ENCODE measurements around the gene LIN37.
A peak's percentile ranks its signal among the peaks of the same experiment; 100 is the strongest.

Gene LIN37

DNA sequence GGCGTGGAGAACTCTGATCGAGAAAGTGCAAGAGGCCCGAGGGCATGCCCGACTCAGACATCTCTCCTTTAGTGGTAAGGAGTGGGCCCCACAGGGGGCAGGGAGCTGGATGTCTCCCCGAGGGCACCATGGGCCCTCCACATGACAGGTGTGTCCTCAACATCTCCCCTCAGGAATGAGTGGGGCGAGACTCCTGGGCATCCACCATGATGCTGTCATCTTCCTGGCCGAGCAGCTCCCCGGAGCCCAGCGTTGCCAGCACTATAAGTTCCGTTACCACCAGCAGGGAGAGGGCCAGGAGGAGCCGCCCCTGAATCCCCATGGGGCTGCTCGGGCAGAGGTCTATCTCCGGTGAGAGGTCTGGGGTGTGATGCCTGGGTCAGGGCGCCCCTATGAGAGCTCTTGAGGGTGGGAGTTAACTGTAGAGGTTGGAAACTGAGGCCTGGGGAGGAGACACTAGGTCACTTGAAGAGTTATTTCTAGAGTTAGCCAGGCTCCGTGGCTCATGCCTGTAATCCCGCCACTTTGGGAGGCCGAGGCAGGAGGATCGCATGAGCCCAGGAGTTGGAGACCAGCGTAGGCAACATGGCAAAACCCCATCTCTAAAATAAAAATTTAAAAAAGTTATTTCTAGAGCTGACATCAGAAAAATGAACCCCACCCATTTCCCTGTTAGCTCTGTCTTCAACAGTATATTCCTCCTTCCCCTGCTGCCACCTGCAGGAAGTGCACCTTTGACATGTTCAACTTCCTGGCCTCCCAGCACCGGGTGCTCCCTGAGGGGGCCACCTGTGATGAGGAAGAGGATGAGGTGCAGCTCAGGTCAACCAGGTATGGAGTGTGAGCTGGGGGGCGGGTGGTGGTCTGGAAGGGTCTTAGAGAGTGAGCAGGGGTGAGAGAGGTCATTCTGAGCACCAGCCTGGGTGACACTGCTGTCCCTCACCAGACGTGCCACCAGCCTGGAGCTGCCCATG, 11.2 kb upstream of the LIN37 start:
- peak; percentile 24 for DNase-seq

DNA sequence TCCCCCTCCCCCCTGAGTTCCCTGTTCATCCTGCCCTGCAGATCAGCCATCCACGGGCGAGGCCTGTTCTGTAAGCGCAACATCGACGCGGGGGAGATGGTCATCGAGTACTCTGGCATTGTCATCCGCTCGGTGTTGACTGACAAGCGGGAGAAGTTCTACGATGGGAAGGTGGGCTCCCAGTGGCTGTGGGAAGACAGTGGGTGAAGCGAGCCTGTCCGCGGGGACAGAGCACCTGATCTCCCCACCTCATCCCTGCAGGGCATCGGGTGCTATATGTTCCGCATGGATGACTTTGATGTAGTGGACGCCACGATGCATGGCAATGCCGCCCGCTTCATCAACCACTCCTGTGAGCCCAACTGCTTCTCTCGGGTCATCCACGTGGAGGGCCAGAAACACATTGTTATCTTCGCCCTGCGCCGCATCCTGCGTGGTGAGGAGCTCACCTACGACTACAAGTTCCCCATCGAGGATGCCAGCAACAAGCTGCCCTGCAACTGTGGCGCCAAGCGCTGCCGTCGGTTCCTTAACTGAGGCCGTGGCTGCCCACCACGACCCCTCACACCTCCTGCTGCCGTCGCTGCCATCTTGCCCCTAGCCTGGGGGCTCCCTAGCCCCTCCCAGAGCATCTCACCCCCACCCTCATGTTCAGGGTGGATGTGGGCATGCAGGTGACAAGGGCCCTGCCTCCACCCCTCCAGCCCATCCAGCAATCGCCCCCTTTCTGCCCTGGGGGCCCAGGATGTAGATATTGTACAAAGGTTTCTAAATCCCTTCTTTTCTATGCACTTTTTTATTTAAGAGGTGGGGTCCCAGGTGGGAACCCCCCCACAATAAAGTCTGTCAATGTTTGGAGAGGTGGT, 10.1 kb upstream of the LIN37 start:
- no peak for DNase-seq

DNA sequence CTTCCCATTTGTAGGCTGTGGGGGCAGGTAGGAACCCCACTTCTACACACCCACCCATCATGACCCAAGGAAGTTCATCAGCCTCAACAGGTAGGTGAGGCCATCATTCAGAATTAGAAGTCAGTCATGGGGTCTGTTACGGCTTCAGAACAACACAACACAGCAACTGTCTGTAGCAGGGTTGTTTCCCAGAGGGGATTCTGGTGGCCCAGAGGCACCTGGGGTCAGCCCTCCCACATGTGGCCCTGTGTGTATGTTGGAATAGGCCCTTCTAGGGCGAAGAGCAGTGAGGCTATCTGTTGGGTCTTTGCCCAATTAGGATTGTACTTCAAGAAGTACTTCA, 9.5 kb upstream of the LIN37 start:
- no peak for DNase-seq

DNA sequence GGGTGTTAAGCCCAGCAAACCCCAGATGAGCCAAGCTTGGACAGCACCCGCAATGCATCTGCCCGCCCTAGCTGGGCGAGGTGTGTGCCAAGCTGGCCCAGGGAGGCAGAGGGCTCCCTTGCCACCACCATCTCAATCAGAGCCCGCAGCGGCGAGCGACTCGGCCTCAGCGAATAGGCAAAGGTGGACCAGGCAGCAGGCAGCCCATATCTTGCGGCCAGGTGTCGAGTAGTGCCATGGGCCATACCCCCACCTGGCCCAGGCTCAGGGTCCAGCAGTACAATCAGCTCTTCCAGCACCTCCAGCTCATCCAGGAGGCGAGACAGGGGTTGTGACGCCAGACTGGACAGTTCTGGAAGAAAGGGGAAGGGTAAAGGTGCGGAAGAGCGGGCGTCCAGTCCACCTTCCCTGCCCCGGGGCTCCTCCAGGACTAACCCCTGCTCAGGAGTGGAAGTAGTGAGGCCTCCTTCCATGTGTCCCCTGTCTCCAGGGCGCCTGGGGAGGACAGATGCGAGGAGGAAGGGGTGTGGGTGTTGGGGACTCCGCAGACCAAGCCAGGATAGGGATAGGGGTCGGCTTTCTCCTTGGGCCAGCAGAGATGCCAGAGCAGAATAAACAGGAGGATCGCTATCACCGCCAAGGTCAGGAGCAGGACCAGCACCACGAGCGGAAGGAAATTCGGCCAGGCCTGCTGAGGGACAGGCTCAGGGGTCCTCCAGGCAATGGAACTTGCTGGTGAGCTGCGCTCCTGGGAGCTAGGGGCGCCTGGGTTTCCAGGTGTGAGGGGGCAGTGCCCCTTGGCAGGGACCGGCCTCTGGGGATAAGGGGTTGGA, 8.9 kb upstream of the LIN37 start:
- no peak for DNase-seq

DNA sequence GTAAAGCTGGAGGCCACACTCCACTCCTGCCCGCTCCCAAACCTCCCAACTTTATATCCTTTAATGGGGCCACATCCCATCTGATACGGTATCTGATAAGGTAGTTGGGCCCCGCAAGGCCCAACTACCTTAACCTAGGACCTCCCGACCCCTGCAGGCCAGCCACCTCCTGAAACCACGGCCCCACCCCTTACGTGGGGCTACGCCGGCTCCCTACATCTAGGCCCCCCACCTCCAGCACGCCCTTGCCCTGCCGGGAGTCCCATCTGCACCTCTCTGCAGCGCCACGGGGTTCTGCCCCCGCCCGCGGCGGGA, 8.3 kb upstream of the LIN37 start:
- no peak for DNase-seq

DNA sequence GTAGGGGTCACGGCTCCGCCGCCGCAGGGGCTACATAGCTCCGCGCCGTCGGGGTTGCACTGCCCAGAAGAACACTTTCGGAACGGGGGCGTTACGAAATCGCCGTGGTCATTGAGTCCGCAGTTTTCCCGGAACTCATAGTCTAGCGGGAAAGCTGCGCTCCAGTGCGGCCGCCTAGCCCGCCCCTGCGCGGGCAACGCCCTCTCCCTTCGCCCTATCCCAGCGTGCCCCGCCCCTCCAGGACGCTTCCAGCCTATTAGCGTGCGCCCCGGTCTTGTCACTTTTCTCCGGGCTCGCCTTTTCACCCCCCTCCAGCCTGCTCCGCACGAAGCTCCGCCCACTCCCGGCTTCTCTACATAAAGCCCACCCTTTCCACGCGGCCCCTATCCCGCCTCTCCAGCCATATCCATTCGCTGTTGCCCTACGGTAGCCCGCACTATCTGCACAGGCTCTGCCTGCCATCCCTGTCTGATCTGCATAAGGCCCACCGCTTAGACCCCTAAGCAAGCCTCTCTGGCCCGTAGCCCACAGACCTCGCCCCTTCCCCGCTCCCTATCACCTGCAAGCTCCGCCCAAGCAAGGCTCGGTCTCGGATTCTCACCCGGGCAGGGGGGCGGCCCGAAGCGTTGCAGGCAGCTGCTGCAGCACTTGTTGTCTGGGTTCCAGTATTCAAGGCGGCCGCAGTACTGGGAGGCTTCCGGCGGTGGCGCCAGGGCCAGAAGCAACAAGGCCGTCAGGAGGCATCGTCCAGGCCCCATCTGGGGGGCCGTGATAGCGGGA, 7.8 kb upstream of the LIN37 start:
- DNase-seq: peak; percentile 94

DNA sequence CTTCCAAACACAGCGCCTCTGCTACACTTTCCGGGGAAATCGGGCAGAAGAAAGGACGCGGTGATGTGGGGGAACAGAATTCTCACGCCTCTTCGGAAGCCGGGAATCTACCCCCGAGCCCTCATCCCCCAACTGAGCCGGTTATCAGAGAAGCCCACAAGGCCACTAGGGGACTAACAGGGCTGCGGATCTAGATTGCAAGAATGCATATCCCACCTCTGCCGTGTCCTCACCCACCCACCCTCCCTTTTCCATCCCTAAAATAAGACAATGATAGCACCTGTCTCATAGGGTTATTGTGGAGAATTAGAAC, 7.2 kb upstream of the LIN37 start:
- DNase-seq: no peak

DNA sequence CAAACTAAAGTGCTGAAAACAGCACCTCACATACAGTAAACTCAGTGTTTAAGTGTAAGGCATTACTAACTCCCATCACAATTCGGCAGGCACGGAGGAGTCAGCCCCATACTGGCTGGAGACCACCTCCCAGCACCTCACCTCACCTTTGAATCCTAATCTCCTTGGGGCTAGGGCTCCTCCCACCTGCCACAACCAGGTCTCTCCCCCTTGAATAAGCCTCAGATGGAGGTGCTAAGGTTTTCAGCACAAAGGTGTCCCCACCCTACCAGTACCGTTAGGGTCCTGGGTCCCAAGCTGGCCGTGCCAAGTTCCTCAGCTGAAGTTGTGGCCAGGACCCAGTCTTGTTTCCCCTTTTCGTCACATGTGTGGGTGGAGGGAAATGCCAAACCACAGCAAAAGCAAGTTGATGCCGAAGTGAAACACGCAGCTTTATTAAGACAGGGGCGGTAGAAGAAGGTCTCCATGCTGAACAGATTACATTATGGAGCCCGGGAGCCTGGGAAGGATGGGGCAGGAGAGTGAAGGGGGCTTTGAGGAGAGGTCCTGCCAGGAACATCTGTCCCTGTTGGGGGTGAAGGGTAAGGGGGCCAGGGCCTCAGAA, 6.2 kb upstream of the LIN37 start, which contains the start of gene IGFLR1:
TSS of gene IGFLR1 (minus strand) at position 332 of the 604 bp plus-strand sequence. CDS start 1,272 bp downstream, outside the sequence.
- peak; percentile 79 for DNase-seq

DNA sequence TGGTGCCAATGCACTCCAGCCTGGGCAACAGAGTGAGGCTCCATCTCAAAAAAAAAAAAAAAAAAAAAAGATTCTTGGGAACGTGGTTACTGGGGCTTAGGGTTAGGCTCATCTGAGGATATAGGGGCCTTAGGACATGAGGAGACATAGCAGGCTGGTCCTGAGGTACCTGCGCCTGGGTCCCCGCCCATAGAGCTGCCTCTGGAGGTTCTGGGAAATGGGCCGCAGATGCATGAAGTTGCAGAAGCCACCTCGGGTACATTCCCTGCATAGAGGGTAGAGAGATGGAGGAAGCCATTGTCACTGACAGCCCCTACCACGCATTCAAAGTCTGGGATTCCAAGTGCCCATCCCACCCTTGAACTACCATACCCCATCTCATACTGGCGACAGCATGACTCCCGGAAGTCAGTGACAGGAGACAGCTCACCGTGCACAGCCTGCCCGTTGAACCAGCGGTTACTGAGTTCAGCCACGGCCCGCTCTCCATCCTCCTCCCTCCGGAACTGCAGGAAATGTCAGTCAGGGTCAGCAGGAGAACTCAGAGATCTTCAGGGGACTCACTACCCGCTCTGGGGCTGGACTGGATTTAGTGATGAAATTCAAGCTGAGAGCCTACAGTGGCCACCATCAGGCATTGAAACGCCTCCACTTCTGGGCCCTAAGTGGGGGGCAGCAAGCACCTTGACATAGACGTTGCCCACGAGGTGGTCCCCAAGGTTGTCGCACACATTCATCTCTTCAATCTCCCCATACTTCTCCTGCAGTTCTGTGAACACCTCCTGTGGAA, 4.5 kb upstream of the LIN37 start:
- no peak for DNase-seq

DNA sequence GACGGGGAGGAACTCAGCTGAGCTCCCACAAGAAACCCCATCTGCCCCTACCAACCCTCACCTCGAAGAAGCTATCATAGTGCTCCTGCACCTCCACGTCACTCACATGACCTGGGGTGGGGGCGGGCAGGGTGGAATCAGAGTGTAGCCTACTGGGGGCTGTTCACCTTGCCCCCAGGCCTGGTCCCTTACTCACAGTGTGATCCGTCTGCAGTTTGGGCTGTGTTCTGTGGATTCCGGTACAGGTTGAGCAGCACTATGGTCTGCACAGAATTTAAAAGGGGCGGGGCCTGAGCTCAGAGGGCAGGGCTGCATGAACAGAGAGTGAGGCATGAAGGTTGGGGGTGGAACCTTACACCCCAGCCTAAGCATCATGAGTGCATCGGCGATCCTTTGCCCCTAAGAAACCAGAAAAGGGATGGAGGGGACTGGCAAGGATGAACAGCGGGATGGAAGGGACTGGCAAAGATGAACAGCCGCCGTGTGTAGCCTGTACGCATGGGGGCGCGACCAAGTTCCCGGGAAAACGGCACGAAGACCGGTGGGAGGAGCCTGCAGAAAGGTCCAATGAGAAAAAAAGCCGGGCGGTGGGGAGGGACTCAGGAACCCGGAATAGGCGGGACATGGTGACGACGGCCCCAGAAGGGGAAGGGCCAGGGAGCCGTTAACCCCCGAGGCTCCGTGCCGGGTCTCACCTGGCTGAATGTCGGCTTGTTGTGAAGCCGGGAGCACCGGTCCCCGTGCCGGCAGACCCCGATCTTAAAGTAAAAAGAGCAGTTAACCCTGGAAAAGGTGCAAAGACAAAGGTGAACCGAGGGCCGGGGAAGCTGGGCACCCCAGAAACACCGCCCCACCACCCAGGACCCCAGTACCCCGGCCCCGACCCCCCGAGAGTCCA, 3.7 kb upstream of the LIN37 start:
- peak; percentile 95 for DNase-seq

DNA sequence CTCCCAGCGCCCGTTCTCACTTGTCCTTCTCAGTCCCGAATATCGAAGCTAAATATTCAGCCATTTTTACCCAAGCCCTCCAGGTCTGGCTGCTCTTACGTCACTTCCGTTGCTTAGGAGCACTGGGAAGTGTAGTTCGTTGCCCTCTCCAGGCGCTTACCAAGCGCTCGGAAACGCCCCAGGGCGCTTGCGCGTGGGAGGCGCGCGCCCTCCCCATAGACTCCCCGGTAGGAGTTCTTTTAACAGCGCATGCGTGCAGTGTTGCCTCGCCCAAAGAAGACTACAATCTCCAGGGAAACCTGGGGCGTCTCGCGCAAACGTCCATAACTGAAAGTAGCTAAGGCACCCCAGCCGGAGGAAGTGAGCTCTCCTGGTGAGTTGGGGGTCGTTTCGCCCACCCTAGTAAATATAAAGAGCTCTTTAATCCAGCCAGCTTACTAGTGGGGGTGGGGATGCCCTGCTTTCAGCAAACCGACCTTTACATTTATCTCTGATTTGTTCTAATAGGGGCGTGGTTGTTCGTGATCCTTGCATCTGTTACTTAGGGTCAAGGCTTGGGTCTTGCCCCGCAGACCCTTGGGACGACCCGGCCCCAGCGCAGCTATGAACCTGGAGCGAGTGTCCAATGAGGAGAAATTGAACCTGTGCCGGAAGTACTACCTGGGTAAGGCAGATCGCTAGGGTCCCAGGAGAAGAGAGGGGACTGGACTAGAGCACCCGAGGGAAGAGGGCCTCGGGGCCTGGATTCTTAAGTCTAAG, 2.9 kb upstream of the LIN37 start, which contains the start of the genes PSENEN and U2AF1L4:
TSS of gene PSENEN (plus strand) at position 324 of the 759 bp plus-strand sequence. CDS start at position 604, 280 bp downstream.
TSS of gene U2AF1L4 (minus strand) at position 91 of the 759 bp plus-strand sequence. CDS start at position 64, 27 bp downstream.
- DNase-seq: peak; percentile 100

DNA sequence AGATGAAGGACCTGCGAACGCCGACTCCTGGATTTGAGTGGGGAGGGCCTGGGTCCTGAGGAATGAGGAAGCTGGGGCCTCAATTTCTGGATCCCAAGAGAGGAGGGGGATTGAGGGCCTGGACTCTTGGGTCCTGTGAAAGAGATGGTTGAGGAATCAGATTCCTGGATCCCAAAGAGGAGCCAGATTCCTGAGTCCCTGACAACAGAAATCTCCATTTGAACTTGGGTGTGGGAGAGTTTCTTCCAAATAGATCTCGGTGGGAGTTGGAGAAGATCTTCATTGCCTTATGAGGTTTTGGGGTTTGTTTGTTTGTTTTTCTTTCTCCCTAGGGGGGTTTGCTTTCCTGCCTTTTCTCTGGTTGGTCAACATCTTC, 2.3 kb upstream of the LIN37 start:
- DNase-seq: no peak

DNA sequence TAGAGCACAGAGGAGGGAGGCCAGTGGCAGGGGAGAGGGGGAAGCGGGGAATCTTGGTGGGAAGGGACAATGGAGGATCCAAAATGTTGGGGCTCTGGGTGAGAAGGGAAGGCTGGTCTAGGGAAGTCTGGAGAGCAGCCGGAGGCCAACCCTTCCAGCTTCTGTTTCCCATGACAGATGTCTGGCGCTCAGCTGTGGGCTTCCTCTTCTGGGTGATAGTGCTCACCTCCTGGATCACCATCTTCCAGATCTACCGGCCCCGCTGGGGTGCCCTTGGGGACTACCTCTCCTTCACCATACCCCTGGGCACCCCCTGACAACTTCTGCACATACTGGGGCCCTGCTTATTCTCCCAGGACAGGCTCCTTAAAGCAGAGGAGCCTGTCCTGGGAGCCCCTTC, 1.8 kb upstream of the LIN37 start:
- no peak for DNase-seq

DNA sequence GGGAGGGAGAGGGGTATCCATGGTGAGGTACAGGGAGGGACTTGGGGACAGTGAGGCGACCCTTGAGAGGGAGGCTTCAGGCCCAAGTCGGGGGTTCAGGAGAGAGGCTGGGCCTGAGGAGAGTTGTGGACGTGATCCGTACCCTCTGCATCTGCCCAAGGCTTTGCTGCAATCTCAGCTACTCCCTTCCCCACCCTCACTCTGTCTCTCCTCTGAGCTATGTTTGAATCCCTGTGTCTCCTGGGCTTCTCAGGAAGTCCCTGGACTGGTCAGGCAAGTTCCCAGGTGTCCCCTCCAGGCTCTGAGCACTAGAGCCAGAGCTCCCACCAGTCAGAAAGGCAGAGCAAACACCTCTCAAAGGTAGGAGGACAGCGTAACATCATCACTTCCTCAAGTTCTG, 1.8 kb downstream of the LIN37 start:
- no peak for DNase-seq

DNA sequence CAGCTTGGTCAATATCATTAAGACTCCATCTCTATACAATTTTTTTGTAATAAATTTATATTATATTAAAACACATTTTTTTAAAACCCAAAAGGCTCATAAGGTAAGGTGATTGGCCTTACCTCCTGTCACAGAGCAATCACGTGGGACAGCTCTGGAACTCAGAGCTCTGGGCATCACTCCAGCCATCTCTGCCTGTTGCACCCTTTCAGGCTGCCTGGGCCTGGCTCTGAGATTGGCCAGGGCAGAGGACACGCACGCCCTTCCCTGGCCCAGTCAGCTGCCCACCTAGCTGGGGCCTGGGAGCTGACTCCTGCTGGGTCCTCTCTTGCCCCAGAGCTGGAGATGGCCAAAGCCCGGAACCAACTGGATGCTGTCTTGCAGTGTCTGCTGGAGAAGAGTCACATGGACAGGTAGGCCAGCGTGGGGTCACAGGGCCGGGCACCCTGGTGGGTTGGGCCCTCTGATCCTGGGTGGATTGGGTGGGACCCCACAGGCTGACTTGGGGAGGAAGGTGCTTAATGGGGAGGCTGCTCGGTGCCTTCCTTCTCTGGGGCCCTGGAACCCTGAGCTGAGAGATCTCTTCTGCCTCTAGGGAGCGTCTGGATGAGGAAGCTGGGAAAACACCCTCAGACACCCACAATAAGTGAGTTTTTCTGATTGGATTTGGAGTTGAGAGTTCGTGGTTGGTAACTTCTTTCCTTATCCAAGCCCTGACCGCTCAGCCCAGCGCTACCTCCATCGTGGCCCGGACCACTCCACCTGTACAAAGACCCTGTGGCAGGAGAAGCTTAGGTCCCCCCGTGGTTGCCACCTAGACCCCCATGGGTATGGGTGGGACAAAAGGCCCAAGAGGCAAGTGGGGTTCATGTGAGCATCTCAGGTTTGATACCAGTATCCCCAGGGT, 3.7 kb downstream of the LIN37 start:
- no peak for DNase-seq

DNA sequence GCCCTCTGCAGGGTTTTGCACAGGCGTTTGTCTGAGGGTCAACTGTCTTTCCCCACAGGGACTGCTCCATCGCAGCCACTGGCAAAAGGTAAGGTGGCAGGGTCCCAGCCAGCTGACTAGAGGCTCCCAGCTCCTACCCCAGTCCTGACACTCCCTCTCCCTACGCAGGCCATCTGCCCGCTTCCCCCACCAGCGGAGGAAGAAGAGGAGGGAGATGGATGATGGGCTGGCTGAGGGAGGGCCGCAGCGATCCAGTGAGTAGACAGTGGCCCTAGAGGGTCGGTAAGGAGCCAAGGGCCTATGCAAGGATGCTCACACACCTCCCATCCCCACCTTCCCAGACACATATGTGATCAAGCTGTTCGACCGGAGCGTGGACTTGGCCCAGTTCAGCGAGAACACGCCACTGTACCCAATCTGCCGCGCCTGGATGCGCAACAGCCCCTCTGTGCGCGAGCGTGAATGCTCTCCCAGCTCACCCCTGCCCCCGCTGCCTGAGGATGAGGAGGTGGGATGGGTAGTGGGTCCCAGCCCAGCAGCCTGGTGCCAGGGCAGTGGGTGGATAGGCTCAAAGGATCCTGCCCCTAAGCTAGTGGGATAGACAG, 4.5 kb downstream of the LIN37 start:
- no peak for DNase-seq

DNA sequence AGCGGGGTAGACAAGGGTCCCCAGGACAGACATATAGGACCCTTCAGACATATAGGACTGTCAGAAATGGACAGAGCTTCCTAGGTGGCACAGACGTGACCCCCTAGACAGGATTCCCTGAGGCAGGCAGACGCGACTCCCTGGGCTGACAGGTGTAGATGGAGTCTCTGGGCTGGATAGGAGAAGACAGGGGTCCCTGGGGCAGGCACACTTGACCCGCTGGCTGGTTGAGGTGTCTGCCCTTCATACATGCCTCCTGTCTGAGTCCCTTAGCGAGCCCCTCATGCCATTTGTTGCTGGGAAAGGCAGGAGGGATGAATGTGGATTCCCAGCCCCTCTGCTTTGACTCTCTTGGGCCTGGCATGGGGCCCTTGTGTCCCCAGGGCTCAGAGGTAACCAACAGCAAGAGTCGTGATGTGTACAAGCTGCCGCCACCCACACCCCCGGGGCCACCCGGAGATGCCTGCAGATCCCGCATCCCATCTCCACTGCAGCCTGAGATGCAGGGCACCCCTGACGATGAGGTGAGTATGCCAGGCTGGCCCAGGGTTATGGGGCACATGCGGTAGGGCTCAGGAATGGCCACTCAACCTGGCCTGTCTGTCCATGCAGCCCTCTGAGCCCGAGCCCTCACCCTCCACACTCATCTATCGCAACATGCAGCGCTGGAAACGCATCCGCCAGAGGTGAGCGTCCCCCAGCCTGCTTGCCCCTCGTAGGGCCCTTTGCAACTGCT, 5.4 kb downstream of the LIN37 start:
- DNase-seq: no peak
